ENCODE results near the gene OR10A3. TPM values are rescaled to one million over a fixed set of nuclear protein-coding genes. Genes with fewer than 3 reads are reported as not detected.

The OR10A3 gene
- total and polyA plus RNA-seq, 2 experiments from 2014 or later = 0.14 to 0.52 TPM

DNA sequence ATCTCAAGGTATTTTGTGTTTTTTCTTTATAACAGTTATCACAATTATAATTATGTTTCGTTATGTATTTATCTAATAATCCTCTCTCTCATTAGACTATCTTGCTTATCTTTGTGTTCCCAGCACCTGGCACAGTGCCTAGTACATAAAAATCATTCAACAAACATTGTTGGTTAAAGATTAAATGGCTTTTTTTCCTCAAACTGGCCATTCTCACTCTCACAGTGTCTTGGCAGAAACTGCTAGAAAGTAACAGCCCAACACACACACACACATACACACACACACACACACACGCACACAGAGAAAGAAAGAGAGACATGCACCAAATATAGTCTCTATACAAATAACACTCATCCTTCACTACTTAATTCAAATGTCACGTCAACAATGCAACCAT, 47.3 kb downstream of the OR10A3 start:
- Histone ChIP-seq H3K79me2 (replicated peaks; ENCODE audit: insufficient read depth) (no peaks in the 10 kb centered on the region), H3K27me3 (ENCODE audit: insufficient read depth) (no peaks in the 10 kb centered on the region), H2AFZ (no peak overlapping the region), H3K4me2 (no peak overlapping the region), H4K20me1 (replicated peaks; ENCODE audit: insufficient read depth) (no peaks in the 10 kb centered on the region), H3K9me2 (ENCODE audit: insufficient read depth) (no peaks in the 10 kb centered on the region), H3F3A (replicated peaks; ENCODE audit: low read depth) (no peaks in the 10 kb centered on the region), H3K4me3 (no peak overlapping the region), H3K27ac (ENCODE audit: low read depth) (no peak overlapping the region), H3K36me3 (ENCODE audit: insufficient read depth) (0 out of 2 replicates have a peak, but pooled peaks cover 4% of the 10 kb centered on the region), H3K4me1 (ENCODE audit: insufficient read depth) (peaks cover 18% of the 10 kb centered on the region)
- Mint-ChIP-seq H3K9me3 (peaks cover 7% of the 10 kb centered on the region), H3K27ac (no peak overlapping the region), H3K4me3 (no peak overlapping the region), H3K4me1 (peaks cover 6% of the 10 kb centered on the region), H3K27me3 (ENCODE audit: insufficient read depth, low read depth, poor library complexity) (peaks cover 2% of the 10 kb centered on the region), H3K36me3 (ENCODE audit: low read depth) (peaks cover 5% of the 10 kb centered on the region; the same call in 2 of the 3 replicates)
- DNase-seq (ENCODE audit: low spot score) = no peak
- ATAC-seq = no peak
- TF ChIP-seq, protein P1, sequence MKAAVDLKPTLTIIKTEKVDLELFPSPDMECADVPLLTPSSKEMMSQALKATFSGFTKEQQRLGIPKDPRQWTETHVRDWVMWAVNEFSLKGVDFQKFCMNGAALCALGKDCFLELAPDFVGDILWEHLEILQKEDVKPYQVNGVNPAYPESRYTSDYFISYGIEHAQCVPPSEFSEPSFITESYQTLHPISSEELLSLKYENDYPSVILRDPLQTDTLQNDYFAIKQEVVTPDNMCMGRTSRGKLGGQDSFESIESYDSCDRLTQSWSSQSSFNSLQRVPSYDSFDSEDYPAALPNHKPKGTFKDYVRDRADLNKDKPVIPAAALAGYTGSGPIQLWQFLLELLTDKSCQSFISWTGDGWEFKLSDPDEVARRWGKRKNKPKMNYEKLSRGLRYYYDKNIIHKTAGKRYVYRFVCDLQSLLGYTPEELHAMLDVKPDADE (IDR thresholded peaks at IDR 0.05) = no peak
- TF ChIP-seq EZH2phosphoT487 (IDR thresholded peaks at IDR 0.05; ENCODE audit: unreplicated experiment) (no peak), POLR2AphosphoS5 (IDR thresholded peaks at IDR 0.05; ENCODE audit: low read depth) (no peak), ZNF331 (CRISPR knock-in tag; IDR thresholded peaks at IDR 0.05; ENCODE audit: low read depth) (no peak)
- TF ChIP-seq, protein P2, sequence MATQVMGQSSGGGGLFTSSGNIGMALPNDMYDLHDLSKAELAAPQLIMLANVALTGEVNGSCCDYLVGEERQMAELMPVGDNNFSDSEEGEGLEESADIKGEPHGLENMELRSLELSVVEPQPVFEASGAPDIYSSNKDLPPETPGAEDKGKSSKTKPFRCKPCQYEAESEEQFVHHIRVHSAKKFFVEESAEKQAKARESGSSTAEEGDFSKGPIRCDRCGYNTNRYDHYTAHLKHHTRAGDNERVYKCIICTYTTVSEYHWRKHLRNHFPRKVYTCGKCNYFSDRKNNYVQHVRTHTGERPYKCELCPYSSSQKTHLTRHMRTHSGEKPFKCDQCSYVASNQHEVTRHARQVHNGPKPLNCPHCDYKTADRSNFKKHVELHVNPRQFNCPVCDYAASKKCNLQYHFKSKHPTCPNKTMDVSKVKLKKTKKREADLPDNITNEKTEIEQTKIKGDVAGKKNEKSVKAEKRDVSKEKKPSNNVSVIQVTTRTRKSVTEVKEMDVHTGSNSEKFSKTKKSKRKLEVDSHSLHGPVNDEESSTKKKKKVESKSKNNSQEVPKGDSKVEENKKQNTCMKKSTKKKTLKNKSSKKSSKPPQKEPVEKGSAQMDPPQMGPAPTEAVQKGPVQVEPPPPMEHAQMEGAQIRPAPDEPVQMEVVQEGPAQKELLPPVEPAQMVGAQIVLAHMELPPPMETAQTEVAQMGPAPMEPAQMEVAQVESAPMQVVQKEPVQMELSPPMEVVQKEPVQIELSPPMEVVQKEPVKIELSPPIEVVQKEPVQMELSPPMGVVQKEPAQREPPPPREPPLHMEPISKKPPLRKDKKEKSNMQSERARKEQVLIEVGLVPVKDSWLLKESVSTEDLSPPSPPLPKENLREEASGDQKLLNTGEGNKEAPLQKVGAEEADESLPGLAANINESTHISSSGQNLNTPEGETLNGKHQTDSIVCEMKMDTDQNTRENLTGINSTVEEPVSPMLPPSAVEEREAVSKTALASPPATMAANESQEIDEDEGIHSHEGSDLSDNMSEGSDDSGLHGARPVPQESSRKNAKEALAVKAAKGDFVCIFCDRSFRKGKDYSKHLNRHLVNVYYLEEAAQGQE (IDR thresholded peaks at IDR 0.05; ENCODE audit: unreplicated experiment) = no peak

DNA sequence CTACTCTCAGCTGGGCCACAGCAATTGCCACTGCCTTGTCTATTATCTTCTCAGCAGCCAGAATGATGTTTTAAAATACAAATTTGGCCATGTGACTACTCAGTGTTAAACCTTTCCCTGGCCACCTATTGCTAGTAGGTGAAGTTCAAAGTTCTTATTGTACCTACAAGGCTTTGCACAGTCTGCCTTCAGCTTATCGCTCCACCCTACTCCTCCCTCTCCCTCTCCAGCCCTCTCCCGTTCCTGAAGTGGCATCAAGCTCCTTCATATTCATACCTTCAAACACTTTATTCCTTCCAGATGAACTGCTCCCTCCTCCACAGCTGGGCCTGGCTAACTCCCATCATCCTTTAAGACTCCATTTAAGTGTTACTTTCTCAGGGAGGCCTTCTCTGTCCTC, 47.7 kb downstream of the OR10A3 start:
- H3K4me1 ChIP-seq (ENCODE audit: insufficient read depth) = peaks cover 18% of the 10 kb centered on the region
- H3K4me2 ChIP-seq = no peak overlapping the region
- 0 out of 3 replicates have a peak, but pooled peaks cover under 1% of the 10 kb centered on the region for H3K36me3 Mint-ChIP-seq (ENCODE audit: low read depth)
- H3K9me3 Mint-ChIP-seq = peaks cover 3% of the 10 kb centered on the region; the same call in 2 of the 3 replicates
- H3K79me2 ChIP-seq (replicated peaks; ENCODE audit: insufficient read depth) = no peaks in the 10 kb centered on the region
- H3K4me3 Mint-ChIP-seq = no peak overlapping the region
- H3K27me3 Mint-ChIP-seq (ENCODE audit: insufficient read depth, low read depth, poor library complexity) = no peaks in the 10 kb centered on the region
- H3K9me2 ChIP-seq (ENCODE audit: insufficient read depth) = no peaks in the 10 kb centered on the region
- H3F3A ChIP-seq (replicated peaks; ENCODE audit: low read depth) = no peaks in the 10 kb centered on the region
- no peak overlapping the region for H3K27ac Mint-ChIP-seq
- DNase-seq (ENCODE audit: low spot score) (no peak), ATAC-seq (no peak)
- H2AFZ ChIP-seq = no peak overlapping the region
- H3K27me3 ChIP-seq (ENCODE audit: insufficient read depth) = no peaks in the 10 kb centered on the region
- H4K20me1 ChIP-seq (replicated peaks; ENCODE audit: insufficient read depth) = no peaks in the 10 kb centered on the region
- H3K27ac ChIP-seq (ENCODE audit: low read depth) = no peak overlapping the region
- H3K4me3 ChIP-seq = no peak overlapping the region
- no peaks in the 10 kb centered on the region for H3K36me3 ChIP-seq (ENCODE audit: insufficient read depth)
- H3K4me1 Mint-ChIP-seq = peaks cover 6% of the 10 kb centered on the region
- TF ChIP-seq, protein P3, sequence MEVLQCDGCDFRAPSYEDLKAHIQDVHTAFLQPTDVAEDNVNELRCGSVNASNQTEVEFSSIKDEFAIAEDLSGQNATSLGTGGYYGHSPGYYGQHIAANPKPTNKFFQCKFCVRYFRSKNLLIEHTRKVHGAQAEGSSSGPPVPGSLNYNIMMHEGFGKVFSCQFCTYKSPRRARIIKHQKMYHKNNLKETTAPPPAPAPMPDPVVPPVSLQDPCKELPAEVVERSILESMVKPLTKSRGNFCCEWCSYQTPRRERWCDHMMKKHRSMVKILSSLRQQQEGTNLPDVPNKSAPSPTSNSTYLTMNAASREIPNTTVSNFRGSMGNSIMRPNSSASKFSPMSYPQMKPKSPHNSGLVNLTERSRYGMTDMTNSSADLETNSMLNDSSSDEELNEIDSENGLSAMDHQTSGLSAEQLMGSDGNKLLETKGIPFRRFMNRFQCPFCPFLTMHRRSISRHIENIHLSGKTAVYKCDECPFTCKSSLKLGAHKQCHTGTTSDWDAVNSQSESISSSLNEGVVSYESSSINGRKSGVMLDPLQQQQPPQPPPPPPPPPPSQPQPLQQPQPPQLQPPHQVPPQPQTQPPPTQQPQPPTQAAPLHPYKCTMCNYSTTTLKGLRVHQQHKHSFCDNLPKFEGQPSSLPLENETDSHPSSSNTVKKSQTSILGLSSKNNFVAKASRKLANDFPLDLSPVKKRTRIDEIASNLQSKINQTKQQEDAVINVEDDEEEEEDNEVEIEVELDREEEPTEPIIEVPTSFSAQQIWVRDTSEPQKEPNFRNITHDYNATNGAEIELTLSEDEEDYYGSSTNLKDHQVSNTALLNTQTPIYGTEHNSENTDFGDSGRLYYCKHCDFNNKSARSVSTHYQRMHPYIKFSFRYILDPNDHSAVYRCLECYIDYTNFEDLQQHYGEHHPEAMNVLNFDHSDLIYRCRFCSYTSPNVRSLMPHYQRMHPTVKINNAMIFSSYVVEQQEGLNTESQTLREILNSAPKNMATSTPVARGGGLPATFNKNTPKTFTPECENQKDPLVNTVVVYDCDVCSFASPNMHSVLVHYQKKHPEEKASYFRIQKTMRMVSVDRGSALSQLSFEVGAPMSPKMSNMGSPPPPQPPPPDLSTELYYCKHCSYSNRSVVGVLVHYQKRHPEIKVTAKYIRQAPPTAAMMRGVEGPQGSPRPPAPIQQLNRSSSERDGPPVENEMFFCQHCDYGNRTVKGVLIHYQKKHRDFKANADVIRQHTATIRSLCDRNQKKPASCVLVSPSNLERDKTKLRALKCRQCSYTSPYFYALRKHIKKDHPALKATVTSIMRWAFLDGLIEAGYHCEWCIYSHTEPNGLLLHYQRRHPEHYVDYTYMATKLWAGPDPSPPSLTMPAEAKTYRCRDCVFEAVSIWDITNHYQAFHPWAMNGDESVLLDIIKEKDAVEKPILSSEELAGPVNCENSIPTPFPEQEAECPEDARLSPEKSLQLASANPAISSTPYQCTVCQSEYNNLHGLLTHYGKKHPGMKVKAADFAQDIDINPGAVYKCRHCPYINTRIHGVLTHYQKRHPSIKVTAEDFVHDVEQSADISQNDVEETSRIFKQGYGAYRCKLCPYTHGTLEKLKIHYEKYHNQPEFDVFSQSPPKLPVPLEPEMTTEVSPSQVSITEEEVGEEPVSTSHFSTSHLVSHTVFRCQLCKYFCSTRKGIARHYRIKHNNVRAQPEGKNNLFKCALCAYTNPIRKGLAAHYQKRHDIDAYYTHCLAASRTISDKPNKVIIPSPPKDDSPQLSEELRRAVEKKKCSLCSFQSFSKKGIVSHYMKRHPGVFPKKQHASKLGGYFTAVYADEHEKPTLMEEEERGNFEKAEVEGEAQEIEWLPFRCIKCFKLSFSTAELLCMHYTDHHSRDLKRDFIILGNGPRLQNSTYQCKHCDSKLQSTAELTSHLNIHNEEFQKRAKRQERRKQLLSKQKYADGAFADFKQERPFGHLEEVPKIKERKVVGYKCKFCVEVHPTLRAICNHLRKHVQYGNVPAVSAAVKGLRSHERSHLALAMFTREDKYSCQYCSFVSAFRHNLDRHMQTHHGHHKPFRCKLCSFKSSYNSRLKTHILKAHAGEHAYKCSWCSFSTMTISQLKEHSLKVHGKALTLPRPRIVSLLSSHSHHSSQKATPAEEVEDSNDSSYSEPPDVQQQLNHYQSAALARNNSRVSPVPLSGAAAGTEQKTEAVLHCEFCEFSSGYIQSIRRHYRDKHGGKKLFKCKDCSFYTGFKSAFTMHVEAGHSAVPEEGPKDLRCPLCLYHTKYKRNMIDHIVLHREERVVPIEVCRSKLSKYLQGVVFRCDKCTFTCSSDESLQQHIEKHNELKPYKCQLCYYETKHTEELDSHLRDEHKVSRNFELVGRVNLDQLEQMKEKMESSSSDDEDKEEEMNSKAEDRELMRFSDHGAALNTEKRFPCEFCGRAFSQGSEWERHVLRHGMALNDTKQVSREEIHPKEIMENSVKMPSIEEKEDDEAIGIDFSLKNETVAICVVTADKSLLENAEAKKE (CRISPR knock-in tag; IDR thresholded peaks at IDR 0.05) = no peak
- TF ChIP-seq ZNF331 (CRISPR knock-in tag; IDR thresholded peaks at IDR 0.05; ENCODE audit: low read depth) (no peak), NANOG (IDR thresholded peaks at IDR 0.05; ENCODE audit: borderline replicate concordance) (no peak), EZH2phosphoT487 (IDR thresholded peaks at IDR 0.05; ENCODE audit: unreplicated experiment) (no peak), JUNB (IDR thresholded peaks at IDR 0.05; ENCODE audit: unreplicated experiment) (no peak)
- TF ChIP-seq, protein P4, sequence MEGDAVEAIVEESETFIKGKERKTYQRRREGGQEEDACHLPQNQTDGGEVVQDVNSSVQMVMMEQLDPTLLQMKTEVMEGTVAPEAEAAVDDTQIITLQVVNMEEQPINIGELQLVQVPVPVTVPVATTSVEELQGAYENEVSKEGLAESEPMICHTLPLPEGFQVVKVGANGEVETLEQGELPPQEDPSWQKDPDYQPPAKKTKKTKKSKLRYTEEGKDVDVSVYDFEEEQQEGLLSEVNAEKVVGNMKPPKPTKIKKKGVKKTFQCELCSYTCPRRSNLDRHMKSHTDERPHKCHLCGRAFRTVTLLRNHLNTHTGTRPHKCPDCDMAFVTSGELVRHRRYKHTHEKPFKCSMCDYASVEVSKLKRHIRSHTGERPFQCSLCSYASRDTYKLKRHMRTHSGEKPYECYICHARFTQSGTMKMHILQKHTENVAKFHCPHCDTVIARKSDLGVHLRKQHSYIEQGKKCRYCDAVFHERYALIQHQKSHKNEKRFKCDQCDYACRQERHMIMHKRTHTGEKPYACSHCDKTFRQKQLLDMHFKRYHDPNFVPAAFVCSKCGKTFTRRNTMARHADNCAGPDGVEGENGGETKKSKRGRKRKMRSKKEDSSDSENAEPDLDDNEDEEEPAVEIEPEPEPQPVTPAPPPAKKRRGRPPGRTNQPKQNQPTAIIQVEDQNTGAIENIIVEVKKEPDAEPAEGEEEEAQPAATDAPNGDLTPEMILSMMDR (conservative IDR thresholded peaks at IDR 0.05; ENCODE audit: low read depth in 2 of 2) = no peak
